ENCODE data around the gene OR5AU1. TPM values are rescaled to one million over a fixed set of nuclear protein-coding genes. Genes with fewer than 3 reads are reported as not detected.

Gene OR5AU1
- total RNA-seq, 1 experiment from 2014 or later = not detected

DNA sequence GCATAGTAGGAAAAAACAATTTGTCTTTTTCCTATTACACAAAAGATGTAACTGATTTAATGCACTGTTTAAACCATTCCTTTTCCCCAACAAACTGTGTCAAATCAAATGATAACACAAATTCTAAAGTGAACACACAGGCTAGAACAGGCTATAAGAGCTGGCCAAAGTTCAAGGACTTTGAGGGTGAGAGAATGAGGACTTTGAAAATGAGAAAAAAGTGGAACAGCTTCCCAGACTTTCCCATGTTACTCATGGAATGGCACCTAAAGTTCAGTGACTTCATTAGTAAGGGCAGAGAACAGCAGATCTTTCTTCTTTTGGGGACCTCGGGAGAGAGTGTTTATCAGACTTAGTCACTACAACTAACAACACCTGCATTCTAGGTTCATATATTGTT is 32.4 kb downstream of the OR5AU1 start (continued):
- TF ChIP-seq TCF7L2 (IDR thresholded peaks at IDR 0.05; ENCODE audit: borderline replicate concordance, extremely low read depth, insufficient read depth, insufficient read length) = no peak
- no peak for TF ChIP-seq FOSL1 (IDR thresholded peaks at IDR 0.05; ENCODE audit: low read depth)
- TF ChIP-seq CBX3 (IDR thresholded peaks at IDR 0.05; ENCODE audit: low read depth) = no peak
- no peak for TF ChIP-seq CTCF (IDR thresholded peaks at IDR 0.05 in 2 of 3, conservative IDR thresholded peaks at IDR 0.05 in 1 of 3; ENCODE audit: borderline replicate concordance in 1 of 3, insufficient read depth in 1 of 3, low read depth in 2 of 3, low read length in 2 of 3)
- TF ChIP-seq CEBPB (IDR thresholded peaks at IDR 0.05; ENCODE audit: low read depth) = no peak
- no peak for TF ChIP-seq EZH2phosphoT487 (IDR thresholded peaks at IDR 0.05; ENCODE audit: borderline replicate concordance)
- no peak for TF ChIP-seq ELF1 (IDR thresholded peaks at IDR 0.05; ENCODE audit: borderline replicate concordance, low read depth)

DNA sequence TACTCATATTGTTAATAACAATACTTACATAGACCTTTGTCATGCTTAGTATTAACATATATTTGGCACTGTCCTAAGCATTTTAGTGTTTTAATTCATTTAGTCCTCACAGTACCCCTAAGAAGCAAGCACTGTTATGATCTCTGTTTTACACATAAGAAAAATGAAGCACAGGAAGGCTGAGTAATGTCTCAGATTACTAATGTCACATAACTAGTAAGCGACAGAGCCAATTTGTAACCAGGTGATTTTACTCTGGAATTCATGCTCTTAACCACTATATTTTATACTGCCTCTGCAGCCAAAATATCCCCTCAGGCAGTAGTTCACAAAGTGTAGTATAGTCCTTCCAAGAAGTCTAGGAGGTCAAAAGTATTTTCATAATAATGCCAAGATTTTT is 34.7 kb downstream of the OR5AU1 start:
- POLR2A ChIA-PET = no interaction called here
- Histone ChIP-seq H3K4me2 (ENCODE audit: low read length) (no peak overlapping the region), H3K9ac (ENCODE audit: low read length) (no peak overlapping the region), H3K4me1 (ENCODE audit: control insufficient read depth in 1 of 2, insufficient read depth in 2 of 2, low read length in 2 of 2) (no peaks in the 10 kb centered on the region), H3K9me2 (ENCODE audit: insufficient read depth) (no peaks in the 10 kb centered on the region), H4K20me1 (ENCODE audit: insufficient read depth) (no peaks in the 10 kb centered on the region), H2AFZ (ENCODE audit: low read depth, low read length, poor library complexity, severe bottlenecking) (no peak overlapping the region), H3K9me3 (ENCODE audit: control insufficient read depth in 1 of 2, insufficient read depth in 1 of 2, low read depth in 1 of 2, low read length in 2 of 2) (no peaks in the 10 kb centered on the region), H3K36me3 (ENCODE audit: control insufficient read depth in 1 of 2, insufficient read depth in 2 of 2, low read length in 2 of 2) (no peaks in the 10 kb centered on the region), H3K79me2 (ENCODE audit: insufficient read depth, low read length) (no peaks in the 10 kb centered on the region), H3K4me3 (replicated peaks in 1 of 2; ENCODE audit: low read depth in 1 of 2, low read length in 2 of 2) (no peak overlapping the region), H3K27ac (ENCODE audit: low read depth, low read length) (no peak overlapping the region), H3K27me3 (ENCODE audit: insufficient read depth, low read length) (no peaks in the 10 kb centered on the region)
- DNase-seq (ENCODE audit: low read depth, low spot score) = no peak
- CTCF ChIA-PET = interaction anchor here (0.7 kb wide), 1 partner anchor 441 kb away, joined by 4 read pairs; no protein-coding TSS in a partner anchor
- ATAC-seq = no peak
- no TSS peak for BruUV-seq (replicated peaks)
- intact Hi-C loops (cut with micrococcal nuclease) = no loop called here
- RAD21 ChIA-PET (ENCODE audit: low non-redundant PET in 1 of 2, low total read pairs in 2 of 2, uncharacterized antibody in 2 of 2, unreplicated experiment in 2 of 2) = no interaction called here
- TF ChIP-seq SRF (IDR thresholded peaks at IDR 0.05; ENCODE audit: low read depth) = no peak
- no peak for TF ChIP-seq ZNF274 (IDR thresholded peaks at IDR 0.05; ENCODE audit: low read depth, low read length)
- TF ChIP-seq CTCF (IDR thresholded peaks at IDR 0.05 in 2 of 3, conservative IDR thresholded peaks at IDR 0.05 in 1 of 3; ENCODE audit: borderline replicate concordance in 1 of 3, insufficient read depth in 1 of 3, low read depth in 2 of 3, low read length in 2 of 3) = no peak
- TF ChIP-seq EZH2phosphoT487 (IDR thresholded peaks at IDR 0.05; ENCODE audit: borderline replicate concordance) = no peak
- no peak for TF ChIP-seq JUND (IDR thresholded peaks at IDR 0.05)
- TF ChIP-seq, protein P1, sequence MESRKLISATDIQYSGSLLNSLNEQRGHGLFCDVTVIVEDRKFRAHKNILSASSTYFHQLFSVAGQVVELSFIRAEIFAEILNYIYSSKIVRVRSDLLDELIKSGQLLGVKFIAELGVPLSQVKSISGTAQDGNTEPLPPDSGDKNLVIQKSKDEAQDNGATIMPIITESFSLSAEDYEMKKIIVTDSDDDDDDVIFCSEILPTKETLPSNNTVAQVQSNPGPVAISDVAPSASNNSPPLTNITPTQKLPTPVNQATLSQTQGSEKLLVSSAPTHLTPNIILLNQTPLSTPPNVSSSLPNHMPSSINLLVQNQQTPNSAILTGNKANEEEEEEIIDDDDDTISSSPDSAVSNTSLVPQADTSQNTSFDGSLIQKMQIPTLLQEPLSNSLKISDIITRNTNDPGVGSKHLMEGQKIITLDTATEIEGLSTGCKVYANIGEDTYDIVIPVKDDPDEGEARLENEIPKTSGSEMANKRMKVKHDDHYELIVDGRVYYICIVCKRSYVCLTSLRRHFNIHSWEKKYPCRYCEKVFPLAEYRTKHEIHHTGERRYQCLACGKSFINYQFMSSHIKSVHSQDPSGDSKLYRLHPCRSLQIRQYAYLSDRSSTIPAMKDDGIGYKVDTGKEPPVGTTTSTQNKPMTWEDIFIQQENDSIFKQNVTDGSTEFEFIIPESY (IDR thresholded peaks at IDR 0.05; ENCODE audit: extremely low read depth, insufficient replicate concordance, low read length) = no peak
- TF ChIP-seq EZH2 (IDR thresholded peaks at IDR 0.05) = no peak
- no peak for TF ChIP-seq RAD21 (IDR thresholded peaks at IDR 0.05; ENCODE audit: low read depth)
- no peak for TF ChIP-seq POLR2A (IDR thresholded peaks at IDR 0.05; ENCODE audit: borderline replicate concordance, extremely low read depth, insufficient read depth, insufficient read length)
- TF ChIP-seq YY1 (IDR thresholded peaks at IDR 0.05; ENCODE audit: extremely low read depth, insufficient replicate concordance, low read depth, low read length) = no peak
- no peak for TF ChIP-seq MAX (IDR thresholded peaks at IDR 0.05)
- TF ChIP-seq ELF1 (IDR thresholded peaks at IDR 0.05; ENCODE audit: borderline replicate concordance, low read depth) = no peak
- TF ChIP-seq ZFX (IDR thresholded peaks at IDR 0.05) = no peak

All from HCT116 (cell line).